GM18526 (cell line): Measurements from ENCODE around the gene FAM168A.

Source experiments
- POLR2A ChIP-seq: IDR thresholded peaks from 3 replicates; pipeline ENCODE4 v1.6.1; 2011; ENCODE audit not compliant: insufficient read length; ENCODE audit errors: extremely low read depth

FAM168A gene

DNA sequence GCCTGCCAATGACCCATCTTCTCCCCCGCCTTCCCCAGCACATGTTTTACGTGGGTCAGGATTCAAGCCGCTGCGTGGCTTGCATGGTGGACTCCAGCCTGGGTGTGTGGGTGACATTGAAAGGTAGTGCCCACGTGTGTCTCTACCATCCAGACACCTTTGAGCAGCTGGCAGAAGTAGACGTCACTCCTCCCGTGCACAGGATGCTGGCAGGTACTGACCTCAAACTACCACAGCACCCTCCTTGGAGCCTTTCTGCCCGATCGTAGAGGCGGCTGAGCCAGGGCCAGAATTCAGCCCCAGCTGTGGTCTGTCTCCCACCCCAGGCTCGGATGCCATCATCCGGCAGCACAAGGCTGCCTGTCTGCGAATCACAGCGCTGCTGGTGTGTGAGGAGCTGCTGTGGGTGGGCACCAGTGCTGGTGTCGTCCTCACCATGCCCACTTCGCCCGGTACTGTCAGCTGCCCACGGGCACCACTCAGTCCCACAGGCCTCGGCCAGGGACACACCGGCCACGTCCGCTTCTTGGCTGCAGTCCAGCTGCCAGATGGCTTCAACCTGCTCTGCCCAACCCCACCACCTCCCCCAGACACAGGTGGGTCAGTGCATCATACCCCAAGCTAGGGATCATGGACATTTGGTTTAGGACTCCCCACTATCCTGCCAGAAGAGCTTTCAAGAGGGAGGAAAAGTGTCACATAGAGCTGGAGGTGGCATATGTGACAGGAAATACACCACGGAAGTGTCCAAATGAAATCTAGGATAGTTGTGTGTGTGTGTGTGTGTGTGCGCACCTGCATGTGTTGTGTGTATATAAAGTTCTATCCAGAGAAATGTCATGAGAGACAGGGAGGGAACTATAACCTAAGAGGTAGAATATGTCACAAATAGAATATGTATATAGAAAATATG, 232.3 kb downstream of the FAM168A start:
- no peak for TF ChIP-seq POLR2A

DNA sequence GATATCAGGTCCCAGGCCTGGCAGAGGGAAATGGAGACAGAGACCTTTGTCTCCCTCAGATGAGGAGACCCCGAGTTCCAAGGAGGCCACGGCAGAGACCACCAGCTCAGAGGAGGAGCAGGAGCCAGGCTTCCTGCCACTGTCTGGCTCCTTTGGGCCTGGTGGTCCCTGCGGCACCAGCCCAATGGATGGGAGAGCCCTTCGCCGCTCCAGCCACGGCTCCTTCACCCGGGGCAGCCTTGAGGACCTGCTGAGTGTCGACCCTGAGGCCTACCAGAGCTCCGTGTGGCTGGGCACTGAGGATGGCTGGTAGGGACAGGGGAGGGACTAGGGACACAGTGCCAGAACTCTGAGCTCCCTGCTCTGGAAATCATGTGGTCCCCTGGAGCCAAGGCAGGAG, 234.8 kb downstream of the FAM168A start:
- no peak for TF ChIP-seq POLR2A

DNA sequence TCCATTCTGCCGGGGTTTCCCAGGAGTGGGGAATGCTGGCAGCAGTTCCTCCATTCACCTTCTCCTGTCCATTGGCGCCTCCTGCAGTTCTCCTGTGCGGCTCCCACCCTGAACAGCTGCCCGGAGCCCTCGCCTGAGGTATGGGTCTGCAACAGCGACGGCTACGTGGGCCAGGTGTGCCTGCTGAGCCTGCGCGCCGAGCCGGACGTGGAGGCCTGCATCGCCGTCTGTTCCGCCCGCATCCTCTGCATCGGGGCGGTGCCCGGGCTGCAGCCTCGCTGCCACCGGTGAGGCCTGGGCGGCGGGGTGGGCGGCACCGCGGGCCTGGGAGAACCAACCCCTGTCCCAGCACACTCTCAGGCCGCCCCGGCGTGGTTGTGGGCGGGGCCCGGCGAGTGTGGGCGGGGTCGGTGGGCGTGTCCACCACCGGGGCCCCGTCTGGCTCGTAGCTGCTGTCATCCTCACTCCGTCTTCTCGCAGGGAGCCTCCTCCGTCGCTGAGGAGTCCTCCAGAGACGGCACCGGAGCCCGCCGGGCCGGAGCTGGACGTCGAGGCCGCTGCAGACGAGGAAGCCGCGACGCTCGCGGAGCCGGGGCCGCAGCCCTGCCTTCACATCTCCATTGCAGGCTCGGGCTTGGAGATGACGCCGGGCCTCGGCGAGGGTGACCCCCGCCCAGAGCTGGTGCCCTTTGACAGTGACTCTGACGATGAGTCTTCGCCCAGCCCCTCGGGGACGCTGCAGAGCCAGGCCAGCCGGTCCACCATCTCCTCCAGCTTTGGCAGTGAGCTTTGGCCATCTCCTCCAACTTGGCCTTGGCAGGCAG, 235.7 kb downstream of the FAM168A start:
- no peak for TF ChIP-seq POLR2A

DNA sequence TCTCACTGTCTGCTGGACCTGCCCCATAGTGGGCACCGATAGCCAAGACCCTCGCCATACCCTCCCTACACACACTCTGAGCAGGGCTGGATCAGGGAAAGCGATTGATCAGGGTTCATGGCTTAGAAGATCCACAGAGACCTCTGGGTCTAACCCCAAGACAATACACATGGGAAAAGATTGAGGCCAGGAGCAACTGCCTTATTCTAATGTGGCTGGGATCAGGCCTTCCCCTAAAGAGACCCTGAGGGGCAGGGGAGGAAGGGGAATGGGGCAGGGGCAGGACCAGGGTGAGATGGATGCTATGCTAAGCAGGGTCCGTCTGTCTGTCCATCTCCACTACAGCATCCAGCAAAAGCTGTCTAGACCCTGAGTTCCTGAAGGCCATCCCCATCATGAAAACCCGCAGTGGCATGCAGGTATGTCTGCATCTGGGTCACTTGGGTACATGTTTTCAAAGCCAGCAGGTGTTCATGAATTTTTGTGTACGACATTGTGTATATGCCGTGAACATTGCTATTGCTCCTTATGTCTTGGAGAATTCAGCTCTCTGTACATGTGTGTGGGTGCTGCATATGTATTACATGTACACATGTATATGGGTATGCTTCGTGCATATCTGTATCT, 237.1 kb downstream of the FAM168A start:
- no peak for TF ChIP-seq POLR2A

DNA sequence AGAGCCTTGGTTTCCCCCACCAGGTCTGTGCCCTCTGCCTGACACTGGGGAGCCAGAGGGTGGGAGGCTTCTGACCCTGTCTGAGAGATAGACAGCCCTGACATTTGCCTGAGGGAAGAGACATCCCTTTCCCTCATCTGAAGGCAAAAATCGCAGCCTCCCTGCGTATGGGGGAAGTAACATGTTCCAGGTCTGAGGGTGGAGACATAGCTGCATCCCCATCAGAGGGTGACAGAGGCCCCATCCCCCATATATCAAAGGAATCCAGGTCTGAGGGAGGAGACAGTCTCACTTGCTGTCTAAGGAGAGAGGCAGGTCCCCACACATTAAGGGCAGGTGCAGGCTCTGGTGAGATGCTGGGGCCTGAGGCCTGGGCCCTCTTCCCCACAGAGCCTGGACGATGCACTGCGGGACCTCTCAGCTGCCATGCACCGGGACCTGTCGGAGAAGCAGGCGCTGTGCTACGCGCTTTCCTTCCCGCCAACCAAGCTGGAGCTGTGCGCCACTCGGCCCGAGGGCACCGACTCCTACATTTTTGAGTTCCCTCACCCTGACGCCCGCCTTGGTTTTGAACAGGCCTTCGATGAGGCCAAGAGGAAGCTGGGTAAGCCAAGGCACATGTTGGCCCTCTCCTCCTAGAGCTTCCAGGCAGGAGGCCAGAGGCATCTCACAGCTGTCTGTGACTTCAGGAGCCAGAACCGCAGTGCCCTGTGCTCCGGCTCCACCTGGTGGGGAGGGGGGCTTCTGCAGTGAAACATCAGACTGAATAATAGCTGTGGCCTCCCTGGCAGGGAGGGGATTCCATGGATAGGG, 237.8 kb downstream of the FAM168A start:
- TF ChIP-seq POLR2A = no peak

DNA sequence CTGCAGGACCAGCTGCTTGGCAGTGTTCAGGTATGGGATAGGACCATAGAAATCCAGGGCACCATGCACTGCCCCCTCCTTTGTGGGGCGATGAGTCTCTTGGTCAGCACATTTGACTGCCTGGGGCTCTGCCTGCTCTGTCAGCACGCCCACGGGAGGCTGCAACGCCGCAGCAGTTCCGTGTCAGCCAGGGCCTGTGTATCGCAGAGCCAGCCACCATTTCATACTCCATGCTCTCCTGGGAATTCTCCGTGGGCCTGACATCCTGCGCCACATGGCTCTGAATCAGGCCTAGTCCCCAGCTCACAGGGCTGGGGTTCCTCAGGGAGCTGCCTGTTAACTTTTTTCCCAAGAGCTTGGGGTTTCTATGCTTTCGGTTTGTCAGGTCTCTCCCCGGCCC, 238.6 kb downstream of the FAM168A start:
- no peak for TF ChIP-seq POLR2A

DNA sequence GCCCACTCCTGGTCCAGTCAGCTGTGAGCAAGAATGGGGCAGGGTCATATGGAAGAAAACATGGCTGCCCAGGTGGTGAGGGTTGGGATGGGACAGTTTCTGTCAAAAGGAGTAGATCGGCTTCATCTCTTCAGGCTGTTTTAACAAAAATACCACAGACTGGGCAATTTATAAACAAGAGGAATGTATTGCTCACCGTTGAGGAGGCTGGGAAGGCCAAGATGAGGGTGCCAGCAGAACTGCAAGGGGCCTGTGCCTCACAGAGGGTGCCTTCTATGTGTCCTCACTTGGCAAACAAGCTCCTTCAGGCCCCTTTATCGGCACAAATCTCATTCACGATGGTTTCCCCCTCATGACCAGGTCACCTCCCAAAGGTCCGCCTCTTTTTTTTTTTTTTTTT, 239.8 kb downstream of the FAM168A start:
- no peak for TF ChIP-seq POLR2A

DNA sequence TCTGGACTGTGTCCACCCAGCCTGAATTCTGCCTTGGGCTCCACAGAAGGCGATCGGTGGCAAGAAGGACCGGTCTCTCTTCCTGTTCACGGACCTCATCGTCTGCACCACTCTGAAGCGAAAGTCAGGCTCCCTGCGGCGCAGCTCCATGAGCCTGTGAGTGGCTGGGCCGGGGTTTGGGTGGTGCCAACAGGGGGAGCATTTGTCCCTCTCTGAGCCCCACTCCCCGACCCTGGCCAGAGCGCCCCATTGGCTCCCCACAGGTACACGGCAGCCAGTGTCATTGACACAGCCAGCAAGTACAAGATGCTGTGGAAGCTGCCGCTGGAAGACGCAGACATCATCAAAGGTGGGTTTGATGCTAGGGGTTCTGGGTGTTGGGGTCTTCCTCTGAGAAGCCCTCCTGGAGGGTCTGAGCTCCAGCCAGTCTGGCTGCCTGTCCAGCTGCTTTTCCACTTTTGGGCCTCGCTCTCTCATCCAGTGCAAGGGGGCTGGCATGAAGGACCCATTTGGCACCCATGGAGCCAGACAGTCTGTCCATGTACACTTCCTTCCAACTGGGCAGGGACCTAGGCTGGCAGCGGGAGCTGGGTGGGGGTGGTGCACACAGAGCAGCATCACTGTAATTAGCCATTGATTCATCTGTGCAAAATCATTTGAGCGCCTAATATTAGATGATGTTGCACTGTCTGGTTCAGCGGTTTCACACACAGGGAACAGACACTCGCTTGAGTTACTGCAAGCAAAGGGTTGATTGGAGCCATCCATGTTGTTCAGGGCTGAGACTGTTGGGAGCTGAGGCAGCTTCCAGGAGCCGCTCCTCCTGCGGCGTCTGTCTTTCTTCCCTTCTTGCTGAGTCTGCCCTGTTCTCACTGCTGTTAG, 240.7 kb downstream of the FAM168A start:
- no peak for TF ChIP-seq POLR2A

DNA sequence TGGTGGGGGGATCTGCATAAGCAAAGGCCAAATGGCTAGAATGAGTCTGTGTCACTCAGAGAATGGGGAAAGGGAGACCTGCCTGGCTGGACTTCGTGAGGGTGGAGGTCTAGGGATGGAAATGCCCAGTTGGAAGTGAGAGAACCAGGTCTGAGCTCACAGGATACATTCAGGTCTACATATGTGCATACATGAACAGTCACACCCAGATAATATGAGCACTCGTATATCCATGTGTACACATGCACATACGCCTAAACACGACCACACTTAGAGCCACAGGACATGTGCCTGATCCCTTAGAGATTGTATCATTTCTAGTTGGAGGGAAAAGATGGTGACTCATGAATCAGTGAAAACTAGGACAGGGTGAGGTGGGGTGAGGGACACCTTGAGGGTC, 242.8 kb downstream of the FAM168A start:
- TF ChIP-seq POLR2A = no peak

DNA sequence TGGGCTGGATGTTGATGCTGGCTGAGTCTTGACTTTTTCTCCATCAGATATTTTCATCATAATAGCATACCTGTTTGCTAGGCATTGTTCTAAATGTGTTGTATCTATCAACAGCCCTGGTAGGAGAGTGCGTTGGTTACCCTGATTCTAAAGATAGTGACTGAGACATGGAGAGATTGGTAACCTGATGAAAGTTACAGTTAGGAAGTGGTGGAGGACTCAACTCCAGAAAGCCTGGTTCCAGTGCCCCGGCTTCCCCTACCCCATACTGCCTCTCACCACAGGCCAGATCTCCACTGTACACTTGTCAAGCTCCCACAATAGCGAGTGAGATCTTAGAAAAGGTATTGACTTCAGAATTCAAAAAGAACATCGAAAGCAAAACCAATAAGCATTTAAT, 244.5 kb downstream of the FAM168A start:
- no peak for TF ChIP-seq POLR2A

DNA sequence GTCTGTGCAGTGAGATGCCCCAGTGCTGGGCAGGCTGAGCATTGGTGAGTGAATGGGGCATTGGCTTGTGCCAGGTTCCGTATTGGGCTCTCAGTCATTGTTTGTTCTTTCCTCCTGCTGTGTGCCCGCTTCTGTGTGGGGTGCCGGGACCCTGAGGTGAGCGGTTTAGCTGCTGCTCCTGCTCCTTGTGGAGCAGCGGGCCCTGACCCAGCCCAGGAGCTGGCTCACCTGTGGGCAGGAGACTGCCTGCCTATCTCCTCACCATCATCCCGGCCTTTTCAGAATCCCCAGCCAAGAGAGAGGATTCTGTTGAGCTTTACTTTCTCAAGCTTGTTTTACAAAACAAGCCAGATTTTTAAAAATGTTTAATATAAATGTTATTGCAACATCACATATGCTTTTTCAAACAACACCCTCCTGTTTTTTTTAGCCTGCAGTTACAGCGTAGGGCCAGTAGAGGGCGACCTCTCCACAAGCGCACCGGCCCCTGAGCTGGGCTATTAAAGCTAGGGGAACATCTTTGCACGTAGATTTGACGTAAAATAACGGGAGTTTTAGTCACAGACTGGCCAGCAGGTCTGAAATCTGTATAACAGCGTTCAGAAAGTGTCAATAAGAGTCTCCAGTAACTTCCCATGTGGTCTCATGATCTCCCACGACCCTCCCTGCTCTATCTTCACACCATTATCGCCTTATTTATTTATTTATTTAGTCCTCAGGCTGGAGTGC, 246.8 kb downstream of the FAM168A start:
- no peak for TF ChIP-seq POLR2A
